SK-N-SH treated with all-trans-retinoic acid at 6 μM for 48 hours (cell line): ENCODE measurements around the gene RAET1G.

Experiments used
- CREB5 ChIP-seq: fragments of 250-450 bp; sonication (Bioruptor Pico); IDR thresholded peaks from 2 replicates; pipeline ENCODE4 v1.5.1; 2020; ENCODE audit warnings: low read depth, mild to moderate bottlenecking, moderate library complexity
- ISL1 ChIP-seq: fragments of 250-450 bp; sonication (Bioruptor Pico); IDR thresholded peaks from 2 replicates; pipeline ENCODE4 v2.1.2; 2022; ENCODE audit warnings: mild to moderate bottlenecking, moderate library complexity
- PPARA ChIP-seq: fragments of 250-450 bp; sonication (Bioruptor Pico); IDR thresholded peaks from 2 replicates; pipeline ENCODE4 v1.5.0; 2020; ENCODE audit warnings: mild to moderate bottlenecking, borderline replicate concordance
- RARB ChIP-seq: fragments of 250-450 bp; sonication (Bioruptor Pico); IDR thresholded peaks from 2 replicates; pipeline ENCODE4 v1.8.0; 2021; ENCODE audit warnings: mild to moderate bottlenecking, moderate library complexity
- SNAI2 ChIP-seq: fragments of 250-450 bp; sonication (Bioruptor Pico); IDR thresholded peaks from 2 replicates; pipeline ENCODE4 v1.5.0; 2020; ENCODE audit warnings: mild to moderate bottlenecking, moderate library complexity
- TCF4 ChIP-seq: fragments of 250-450 bp; sonication (Bioruptor Pico); IDR thresholded peaks from 2 replicates; pipeline ENCODE4 v1.8.0; 2021; ENCODE audit warnings: mild to moderate bottlenecking, moderate library complexity, borderline replicate concordance
- ZC3H10 ChIP-seq: fragments of 250-450 bp; sonication (Bioruptor Pico); IDR thresholded peaks from 2 replicates; pipeline ENCODE4 v1.5.1; 2021; ENCODE audit warnings: mild to moderate bottlenecking, moderate library complexity
- ZFP3 ChIP-seq: fragments of 250-450 bp; sonication (Bioruptor Pico); IDR thresholded peaks from 2 replicates; pipeline ENCODE4 v1.5.0; 2020; ENCODE audit warnings: mild to moderate bottlenecking, moderate library complexity
- ZFP30 ChIP-seq: fragments of 450-650 bp; formaldehyde crosslinking; IDR thresholded peaks from 2 replicates; pipeline ENCODE4 v1.5.0; 2022; ENCODE audit warnings: mild to moderate bottlenecking, moderate library complexity
- ZNF70 ChIP-seq: fragments of 450-650 bp; formaldehyde crosslinking; IDR thresholded peaks from 2 replicates; pipeline ENCODE4 v1.5.0; 2020; ENCODE audit warnings: mild to moderate bottlenecking, moderate library complexity
- TF ChIP-seq, protein P1 (sequence below): fragments of 250-450 bp; sonication (Bioruptor Pico); IDR thresholded peaks from 2 replicates; pipeline ENCODE4 v1.8.0; 2020; ENCODE audit warnings: mild to moderate bottlenecking, moderate library complexity, borderline replicate concordance

DNA sequence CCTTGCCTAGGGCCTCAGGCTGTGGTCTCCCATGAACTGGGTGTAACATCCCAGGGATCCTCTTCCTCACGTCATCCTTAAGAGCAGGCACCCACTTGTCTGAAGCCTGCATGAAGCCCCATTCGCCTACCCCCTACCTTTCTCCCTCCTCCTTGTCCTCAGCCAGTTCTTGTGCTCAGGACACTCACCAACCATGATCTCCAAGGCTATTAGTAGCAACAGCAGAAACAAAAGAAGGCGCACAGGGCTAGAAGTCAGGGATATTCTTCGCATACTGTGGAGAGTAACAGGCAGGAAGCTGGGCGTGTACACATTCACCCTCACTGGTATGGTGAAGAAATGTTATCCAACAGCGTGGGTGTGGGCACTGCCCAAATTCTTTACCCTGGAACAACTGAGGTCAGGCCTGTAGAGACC is 32.3 kb downstream of the RAET1G start:
- no peak for TF ChIP-seq ZFP3 (CRISPR knock-in tag)
- TF ChIP-seq TCF4: no peak
- TF ChIP-seq ISL1 (CRISPR knock-in tag): no peak
- TF ChIP-seq, protein P1, sequence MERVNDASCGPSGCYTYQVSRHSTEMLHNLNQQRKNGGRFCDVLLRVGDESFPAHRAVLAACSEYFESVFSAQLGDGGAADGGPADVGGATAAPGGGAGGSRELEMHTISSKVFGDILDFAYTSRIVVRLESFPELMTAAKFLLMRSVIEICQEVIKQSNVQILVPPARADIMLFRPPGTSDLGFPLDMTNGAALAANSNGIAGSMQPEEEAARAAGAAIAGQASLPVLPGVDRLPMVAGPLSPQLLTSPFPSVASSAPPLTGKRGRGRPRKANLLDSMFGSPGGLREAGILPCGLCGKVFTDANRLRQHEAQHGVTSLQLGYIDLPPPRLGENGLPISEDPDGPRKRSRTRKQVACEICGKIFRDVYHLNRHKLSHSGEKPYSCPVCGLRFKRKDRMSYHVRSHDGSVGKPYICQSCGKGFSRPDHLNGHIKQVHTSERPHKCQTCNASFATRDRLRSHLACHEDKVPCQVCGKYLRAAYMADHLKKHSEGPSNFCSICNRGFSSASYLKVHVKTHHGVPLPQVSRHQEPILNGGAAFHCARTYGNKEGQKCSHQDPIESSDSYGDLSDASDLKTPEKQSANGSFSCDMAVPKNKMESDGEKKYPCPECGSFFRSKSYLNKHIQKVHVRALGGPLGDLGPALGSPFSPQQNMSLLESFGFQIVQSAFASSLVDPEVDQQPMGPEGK (CRISPR knock-in tag): no peak
- no peak for TF ChIP-seq CREB5 (CRISPR knock-in tag)
- no peak for TF ChIP-seq RARB (CRISPR knock-in tag)
- no peak for TF ChIP-seq PPARA (CRISPR knock-in tag)
- TF ChIP-seq ZNF70 (CRISPR knock-in tag): no peak
- no peak for TF ChIP-seq ZFP30 (CRISPR knock-in tag)
- TF ChIP-seq ZC3H10 (CRISPR knock-in tag): no peak
- no peak for TF ChIP-seq SNAI2 (CRISPR knock-in tag)
